Esophagus squamous epithelium (tissue), 4 donors: ENCODE measurements around the gene RHOD.

Experiments used
- CTCF ChIP-seq, 6 experiments: fragments of 450-650 bp in 4 of 6; fragments of 200-600 bp in 2 of 6; sonication (generic) in 2 of 6; IDR thresholded peaks; one replicate each; pipeline ENCODE4 v1.5.1; 2016 to 2019; ENCODE audit warnings: antibody characterized with exemption in 6 of 6, mild to moderate bottlenecking in 4 of 6, moderate library complexity in 4 of 6
- POLR2A ChIP-seq, 4 donors: fragments of 450-650 bp; IDR thresholded peaks; one replicate each; pipeline ENCODE4 v1.6.1; 2017; ENCODE audit warnings: antibody characterized with exemption in 4 of 4, mild to moderate bottlenecking in 4 of 4, moderate library complexity in 3 of 4

GRCh38 chr11:67055812-67056211 lies 835 bp upstream of the RHOD start:
- no peak for TF ChIP-seq POLR2A (IDR thresholded peaks at IDR 0.05)
- no peak for TF ChIP-seq CTCF (IDR thresholded peaks at IDR 0.05)
